H7 (cell line): ENCODE results near the gene LTBP4. TPM values are rescaled to one million over a fixed set of nuclear protein-coding genes. Genes with fewer than 3 reads are reported as not detected.
"Not testable (repeated sequence)": the region's sequence is repeated elsewhere in the genome, so short reads cannot be mapped to it uniquely, and the experiment has no call there.

Experiments used
- DNase-seq: peaks from one replicate; pipeline ENCODE4 v3.0.0; 2012
- H3K27me3 ChIP-seq: 2 replicates; pipeline ENCODE4 v1.6.0; 2011; ENCODE audit warnings: mild to moderate bottlenecking, low read length; ENCODE audit not compliant: control insufficient read depth, insufficient read depth
- H3K36me3 ChIP-seq: replicated peaks from 2 replicates; pipeline ENCODE4 v1.5.1; 2011; ENCODE audit warnings: low read length; ENCODE audit not compliant: control insufficient read depth, insufficient read depth
- H3K4me3 ChIP-seq: 2 replicates; pipeline ENCODE4 v1.5.1; 2011; ENCODE audit warnings: low read depth, mild to moderate bottlenecking, control low read depth, low read length, moderate library complexity; ENCODE audit not compliant: insufficient read depth
- total RNA-seq: library from RNA; depleted of rRNA; stranded (reverse); fragments of >200 nt; shearing (Covaris generic); gene quantifications from 2 replicates; pipeline ENCODE4 v1.2.3, GENCODE V29; 2014

Gene LTBP4
- total RNA-seq, 1 experiment from 2014 or later, result 54.6 TPM

- Histone ChIP-seq H3K4me3 (no peak overlapping the region), H3K27me3 (peaks cover 5% of the 10 kb centered on the region; the same call in 1 of the 2 replicates), H3K36me3 (no peaks in the 10 kb centered on the region)
- no peak for DNase-seq
These were observed 38.4 kb downstream of the LTBP4 start for GRCh38 chr19:40639638-40639982.

- DNase-seq, result peak; percentile 51
- Histone ChIP-seq H3K27me3 (no peaks in the 10 kb centered on the region), H3K36me3 (no peaks in the 10 kb centered on the region), H3K4me3 (no peak overlapping the region)
These were observed 39.6 kb downstream of the LTBP4 start for GRCh38 chr19:40640744-40641143.

GRCh38 chr19:40641281-40641680, 40.1 kb downstream of the LTBP4 start:
- Histone ChIP-seq H3K4me3 (no peak overlapping the region), H3K27me3 (no peaks in the 10 kb centered on the region), H3K36me3 (no peaks in the 10 kb centered on the region)
- no peak for DNase-seq

GRCh38 chr19:40642051-40642706, 41.0 kb downstream of the LTBP4 start:
- no peaks in the 10 kb centered on the region for H3K36me3 ChIP-seq
- no peak for DNase-seq
- H3K4me3 ChIP-seq, result no peak overlapping the region
- no peaks in the 10 kb centered on the region for H3K27me3 ChIP-seq

GRCh38 chr19:40642757-40643305, 41.7 kb downstream of the LTBP4 start:
- DNase-seq, result no peak
- Histone ChIP-seq H3K36me3 (no peaks in the 10 kb centered on the region), H3K27me3 (no peaks in the 10 kb centered on the region), H3K4me3 (no peak overlapping the region)

GRCh38 chr19:40646743-40647254, 45.6 kb downstream of the LTBP4 start:
- no peak overlapping the region for H3K4me3 ChIP-seq
- no peak for DNase-seq
- no peaks in the 10 kb centered on the region for H3K27me3 ChIP-seq
- no peaks in the 10 kb centered on the region for H3K36me3 ChIP-seq

- peak; percentile 56 for DNase-seq
- H3K27me3 ChIP-seq, H3K36me3 ChIP-seq, H3K4me3 ChIP-seq: not testable (repeated sequence)
These were observed 48.9 kb downstream of the LTBP4 start for GRCh38 chr19:40649903-40650675.

- no peak overlapping the region for H3K4me3 ChIP-seq
- H3K27me3 ChIP-seq, result no peaks in the 10 kb centered on the region
- H3K36me3 ChIP-seq, result no peaks in the 10 kb centered on the region
- DNase-seq, result no peak
These were observed 49.7 kb downstream of the LTBP4 start for GRCh38 chr19:40650749-40651305.

GRCh38 chr19:40652303-40652702, 51.1 kb downstream of the LTBP4 start:
- H3K4me3 ChIP-seq, H3K36me3 ChIP-seq, DNase-seq, H3K27me3 ChIP-seq: not testable (repeated sequence)

GRCh38 chr19:40655684-40656083, 54.5 kb downstream of the LTBP4 start:
- not testable (repeated sequence) for H3K36me3 ChIP-seq, H3K4me3 ChIP-seq, DNase-seq, H3K27me3 ChIP-seq

- no peaks in the 10 kb centered on the region for H3K27me3 ChIP-seq
- H3K36me3 ChIP-seq, result no peaks in the 10 kb centered on the region
- no peak for DNase-seq
- no peak overlapping the region for H3K4me3 ChIP-seq
These were observed 56.9 kb downstream of the LTBP4 start for GRCh38 chr19:40658031-40658430.

- no peak for DNase-seq
- H3K4me3 ChIP-seq, result no peak overlapping the region
These were observed 57.9 kb downstream of the LTBP4 start for GRCh38 chr19:40659116-40659515.

GRCh38 chr19:40659566-40659965, 58.4 kb downstream of the LTBP4 start:
- Histone ChIP-seq H3K4me3 (no peak overlapping the region), H3K27me3 (peaks cover 2% of the 10 kb centered on the region), H3K36me3 (no peaks in the 10 kb centered on the region)
- no peak for DNase-seq

More at GRCh38 chr19:40659116-40659515, 57.9 kb downstream of the LTBP4 start:
- Histone ChIP-seq H3K36me3 (no peaks in the 10 kb centered on the region), H3K27me3 (peaks cover 2% of the 10 kb centered on the region)

- no peak for DNase-seq
- H3K36me3 ChIP-seq, result no peaks in the 10 kb centered on the region
These were observed 60.4 kb downstream of the LTBP4 start for GRCh38 chr19:40661616-40662015.

More at GRCh38 chr19:40661616-40662015, 60.4 kb downstream of the LTBP4 start:
- peaks cover 2% of the 10 kb centered on the region for H3K27me3 ChIP-seq
- H3K4me3 ChIP-seq, result no peak overlapping the region
